Erythroblast (primary cell): ENCODE data around the gene FNDC4.

Experiments
- GATA1 ChIP-seq: IDR thresholded peaks from 2 replicates; pipeline ENCODE4 v1.6.1; 2011; ENCODE audit warnings: low read depth, mild to moderate bottlenecking, control low read depth, low read length, moderate library complexity
- POLR2A ChIP-seq: IDR thresholded peaks from 2 replicates; pipeline ENCODE4 v1.6.1; 2011; ENCODE audit warnings: mild to moderate bottlenecking, low read length

DNA sequence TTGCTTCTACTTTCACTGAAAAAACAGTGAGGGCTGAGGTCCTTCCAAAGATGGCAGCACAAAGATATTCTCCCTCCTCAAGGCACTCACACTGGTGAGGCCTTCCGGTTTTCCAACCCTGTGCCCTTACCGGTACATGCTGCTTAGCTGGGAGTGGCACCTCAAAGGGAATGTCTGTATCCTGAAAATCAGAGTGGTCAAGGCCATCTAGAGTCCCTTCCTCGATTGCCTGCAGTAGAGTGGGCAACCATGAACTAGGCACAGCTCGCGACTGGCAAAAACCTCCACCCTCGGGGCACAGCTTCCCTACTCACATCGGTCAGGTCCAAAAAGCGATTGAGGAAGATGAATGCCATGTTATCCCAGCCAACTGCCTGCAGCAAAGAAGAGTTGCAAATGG, 49.4 kb downstream of the FNDC4 start:
- no peak for TF ChIP-seq POLR2A
- TF ChIP-seq GATA1 = no peak
